Measurements from ENCODE around the gene ZNF117.
"Not testable (repeated sequence)": the region's sequence is repeated elsewhere in the genome, so short reads cannot be mapped to it uniquely, and the experiment has no call there.

ZNF117 gene

DNA sequence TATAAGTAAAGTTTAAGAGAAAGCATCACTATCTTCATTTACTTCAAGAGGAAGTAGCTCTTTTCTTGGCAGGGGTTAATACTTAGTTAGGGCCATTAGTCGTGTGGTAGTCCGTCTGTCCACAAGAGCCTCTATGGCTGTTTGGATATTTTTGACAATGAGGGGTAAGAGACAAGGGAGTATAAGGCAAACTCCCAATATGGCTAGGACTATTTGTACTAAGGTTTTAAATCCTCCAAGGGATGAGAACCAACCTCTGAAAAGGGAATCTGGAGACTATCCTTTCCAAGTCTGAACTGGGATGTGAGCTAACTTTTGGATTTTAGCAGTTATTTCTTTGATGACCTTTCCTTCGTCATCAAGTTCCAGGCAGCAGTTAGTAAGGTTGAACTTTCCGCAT is at the start of gene ZNF117:
Gene ZNF117 (minus strand): TSS at position 101 of the 400 bp plus-strand sequence.
- no peak for DNase-seq

DNA sequence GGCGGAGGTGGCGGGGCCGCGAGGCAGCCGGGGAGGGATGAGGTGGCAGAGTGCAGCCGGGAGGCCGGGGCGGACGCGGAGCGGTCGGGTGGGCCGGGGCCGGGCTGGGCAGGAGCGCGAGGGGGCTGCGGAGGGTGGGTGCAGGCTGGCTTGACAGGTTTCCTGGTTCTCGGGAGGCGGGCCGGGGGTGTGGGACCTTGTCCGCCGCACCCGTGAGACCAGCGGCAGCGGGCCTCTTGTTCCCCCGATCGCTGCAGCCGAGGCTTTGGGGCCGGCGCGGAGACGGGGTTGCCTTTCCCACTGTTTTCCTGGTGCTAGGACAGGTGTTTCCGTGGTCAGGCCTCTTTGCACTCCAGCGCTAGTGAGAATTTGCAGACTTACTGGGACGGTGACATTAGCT is 47.9 kb upstream of the ZNF117 start:
- DNase-seq: peak; percentile 57

DNA sequence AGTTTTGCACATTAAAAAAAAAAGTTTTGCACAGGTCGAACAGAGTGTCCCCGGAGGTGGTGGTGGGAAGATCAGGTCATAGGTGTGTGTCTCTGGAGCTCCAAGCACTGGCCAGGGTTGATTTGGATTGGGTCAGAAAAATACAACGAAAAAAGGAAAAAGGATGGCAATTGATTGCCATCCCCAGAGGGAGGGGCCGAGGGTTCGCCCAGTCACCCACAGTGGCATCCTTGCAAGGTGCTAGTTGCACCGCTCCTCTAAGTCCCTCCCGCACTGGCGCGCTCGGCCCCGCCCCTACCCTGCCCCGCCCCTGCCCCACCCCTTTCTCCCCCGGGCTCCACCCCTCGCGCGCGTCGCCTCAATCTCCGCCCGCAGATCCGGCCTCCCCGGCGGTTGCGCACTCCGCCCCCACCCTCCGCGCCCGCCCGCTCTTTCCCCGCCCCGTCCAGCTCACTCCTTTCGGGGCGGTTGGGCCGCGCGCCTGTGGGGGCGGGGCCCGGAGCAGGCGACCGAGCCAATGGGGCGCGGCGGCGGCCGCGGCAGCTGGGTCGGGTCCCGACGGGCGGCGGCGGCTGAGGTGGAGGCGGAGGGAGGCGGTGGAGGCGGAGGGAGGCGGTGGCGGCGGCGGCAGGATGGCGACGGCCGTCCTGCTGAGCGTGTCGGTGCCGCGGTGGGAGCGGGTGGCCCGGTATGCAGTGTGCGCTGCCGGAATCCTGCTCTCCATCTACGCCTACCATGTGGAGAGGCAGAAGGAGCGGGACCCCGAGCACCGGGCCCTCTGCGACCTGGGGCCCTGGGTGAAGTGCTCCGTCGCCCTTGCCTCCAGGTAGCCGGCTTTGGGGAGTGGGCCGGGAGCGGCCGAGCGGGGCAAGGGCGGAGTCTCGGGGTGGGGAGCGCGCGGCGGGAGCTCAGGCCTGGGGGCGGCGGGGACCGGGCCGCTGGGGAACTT is 47.2 kb upstream of the ZNF117 start:
- peak; percentile 97 for DNase-seq

DNA sequence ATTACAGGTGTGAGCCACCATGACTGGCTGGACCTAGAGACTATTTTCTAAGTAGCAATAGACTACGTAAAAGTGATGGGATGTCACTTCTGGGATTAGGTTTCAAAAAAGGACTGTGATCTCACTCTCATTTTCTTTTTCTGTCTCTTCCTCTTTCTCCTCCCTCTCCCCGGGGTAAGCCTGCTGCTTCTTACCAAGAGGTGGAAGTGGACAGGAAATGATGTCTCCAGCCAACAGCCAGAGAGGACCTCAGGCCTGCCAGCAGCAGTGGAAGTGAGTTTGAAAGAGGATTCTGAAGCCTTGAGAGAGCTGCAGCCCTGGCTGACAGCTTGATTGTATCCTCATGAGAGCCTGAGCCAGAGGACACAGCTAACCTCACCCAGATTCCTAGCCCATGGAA is 45.7 kb upstream of the ZNF117 start:
- DNase-seq: not testable (repeated sequence)

DNA sequence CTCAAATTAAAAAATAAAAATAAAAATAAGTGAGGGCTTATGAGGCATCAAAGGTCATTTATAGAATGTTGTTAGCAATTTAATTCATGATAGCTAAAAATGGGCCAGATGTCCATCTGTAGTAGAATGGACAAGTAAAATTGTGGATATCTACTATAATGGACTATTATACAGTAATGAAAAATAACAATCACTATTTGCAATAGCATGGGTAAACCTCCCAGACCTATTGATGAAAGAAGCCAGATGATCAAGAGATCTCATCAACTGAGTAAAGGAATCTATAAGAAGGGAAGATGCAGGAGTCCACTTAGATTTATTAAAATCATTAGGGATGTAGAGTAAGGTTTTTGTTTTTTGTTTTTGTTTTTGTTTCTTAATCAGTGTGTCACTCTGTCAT is 44.6 kb upstream of the ZNF117 start:
- DNase-seq: not testable (repeated sequence)

DNA sequence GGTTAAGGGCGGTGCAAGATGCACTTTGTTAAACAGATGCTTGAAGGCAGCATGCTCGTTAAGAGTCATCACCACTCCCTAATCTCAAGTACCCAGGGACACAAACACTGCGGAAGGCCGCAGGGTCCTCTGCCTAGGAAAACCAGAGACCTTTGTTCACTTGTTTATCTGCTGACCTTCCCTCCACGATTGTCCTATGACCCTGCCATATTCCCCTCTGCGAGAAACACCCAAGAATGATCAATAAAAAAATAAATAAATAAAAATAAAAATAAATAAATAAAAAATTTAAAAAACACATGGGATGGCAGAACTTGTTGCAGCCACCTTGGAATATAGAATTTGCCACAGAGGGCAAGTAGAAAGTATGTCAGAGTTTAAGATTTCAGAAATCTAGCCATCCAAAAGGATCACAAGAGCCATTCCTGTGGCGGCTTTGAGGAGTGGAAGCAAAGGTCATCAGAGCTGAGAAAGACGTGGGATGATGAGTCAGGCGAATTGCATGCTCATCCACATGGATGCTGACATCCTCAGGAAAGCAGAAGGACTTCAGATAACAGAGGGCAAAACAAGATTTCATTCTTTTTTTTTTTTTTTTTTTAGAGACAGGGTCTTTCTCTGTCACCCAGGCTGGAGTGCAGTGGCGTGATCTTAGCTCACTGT is 43.4 kb upstream of the ZNF117 start:
- DNase-seq: not testable (repeated sequence)

DNA sequence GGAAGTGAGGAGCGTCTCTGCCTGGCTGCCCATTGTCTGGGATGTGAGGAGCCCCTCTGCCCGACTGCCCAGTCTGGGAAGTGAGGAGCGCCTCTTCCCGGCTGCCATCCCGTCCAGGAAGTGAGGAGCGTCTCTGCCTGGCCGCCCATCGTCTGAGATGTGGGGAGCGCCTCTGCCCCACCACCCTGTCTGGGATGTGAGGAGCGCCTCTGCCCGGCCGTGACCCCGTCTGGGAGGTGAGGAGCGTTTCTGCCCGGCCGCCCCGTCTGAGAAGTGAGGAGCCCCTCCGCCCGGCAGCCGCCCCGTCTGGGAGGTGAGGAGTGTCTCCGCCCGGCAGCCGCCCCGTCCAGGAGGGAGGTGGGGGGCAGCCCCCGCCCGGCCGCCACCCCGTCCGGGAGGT is 42.6 kb upstream of the ZNF117 start:
- not testable (repeated sequence) for DNase-seq

DNA sequence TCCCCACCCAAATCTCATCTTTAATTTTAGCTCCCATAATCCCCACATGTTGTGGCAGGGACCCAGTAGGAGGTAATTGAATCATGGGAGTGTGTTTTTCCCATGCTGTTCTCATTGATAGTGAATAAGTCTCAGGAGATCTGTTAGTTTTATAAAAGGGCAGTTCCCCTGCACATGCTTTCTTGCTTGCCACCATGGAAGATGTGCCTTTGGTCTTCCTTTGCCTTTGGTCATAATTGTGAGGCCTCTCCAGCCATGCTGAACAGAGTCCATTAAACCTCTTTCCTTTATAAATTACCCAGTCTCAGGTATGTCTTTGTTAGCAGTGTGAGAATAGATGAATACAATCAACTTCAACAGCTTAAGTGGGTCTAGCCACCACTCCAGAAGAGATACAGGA is 34.2 kb upstream of the ZNF117 start:
- not testable (repeated sequence) for DNase-seq

DNA sequence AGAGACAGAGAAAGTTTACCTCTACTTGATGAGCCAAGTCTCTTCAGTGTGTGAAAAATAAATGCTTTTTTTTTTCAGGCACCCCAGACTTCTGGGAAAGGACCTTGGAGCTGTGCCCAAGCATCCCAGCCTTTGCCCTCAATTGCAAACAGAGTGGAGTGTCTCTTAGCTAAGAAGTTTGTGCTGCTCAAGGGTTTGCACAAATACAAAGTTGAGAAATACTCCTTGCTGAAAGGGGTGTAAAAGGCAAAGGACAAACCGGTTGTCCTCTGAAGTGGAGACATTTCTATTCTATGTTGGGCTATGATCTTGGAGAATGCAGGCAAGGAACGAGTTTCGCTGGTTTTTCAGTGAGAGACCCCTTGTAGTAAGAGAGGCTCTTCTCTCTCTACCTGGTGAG is 30.1 kb upstream of the ZNF117 start:
- not testable (repeated sequence) for DNase-seq

DNA sequence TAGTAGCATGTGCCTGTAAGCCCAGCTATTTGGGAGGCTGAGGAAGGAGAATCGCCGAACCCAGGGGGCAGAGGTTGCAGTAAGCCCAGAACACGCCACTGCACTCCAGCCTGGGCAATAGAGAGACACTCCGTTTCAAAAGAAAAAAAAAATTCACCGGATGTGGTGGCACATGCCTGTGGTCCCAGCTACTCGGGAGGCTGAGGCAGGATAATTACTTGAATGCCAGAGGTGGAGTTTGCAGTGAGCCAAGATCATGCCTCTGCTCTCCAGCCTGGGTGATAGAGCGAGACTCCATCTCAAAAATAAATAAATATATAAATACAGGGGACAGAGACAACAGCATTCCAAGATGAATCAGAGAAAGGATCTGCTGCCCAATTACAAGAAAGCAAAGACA is 19.0 kb upstream of the ZNF117 start:
- DNase-seq: not testable (repeated sequence)

DNA sequence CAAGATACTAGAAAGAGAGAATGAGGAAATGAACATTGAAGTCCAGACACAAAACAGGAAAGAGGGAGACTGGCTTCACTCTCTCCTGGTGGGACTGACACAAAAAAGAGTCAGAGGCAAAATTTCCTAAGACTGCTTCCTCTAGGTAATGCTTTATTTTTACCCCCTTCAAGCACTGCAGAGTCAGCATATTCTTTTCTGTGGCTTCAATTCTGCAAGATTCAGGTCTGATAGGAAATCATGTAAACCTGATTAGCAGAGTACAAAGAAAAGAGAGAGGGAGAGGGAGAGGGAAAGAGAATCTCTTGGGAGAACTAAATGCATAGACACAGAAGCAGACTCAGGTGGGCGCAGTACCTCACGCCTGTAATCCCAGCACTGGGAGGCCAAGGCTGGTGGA is 18.6 kb upstream of the ZNF117 start:
- DNase-seq: not testable (repeated sequence)

DNA sequence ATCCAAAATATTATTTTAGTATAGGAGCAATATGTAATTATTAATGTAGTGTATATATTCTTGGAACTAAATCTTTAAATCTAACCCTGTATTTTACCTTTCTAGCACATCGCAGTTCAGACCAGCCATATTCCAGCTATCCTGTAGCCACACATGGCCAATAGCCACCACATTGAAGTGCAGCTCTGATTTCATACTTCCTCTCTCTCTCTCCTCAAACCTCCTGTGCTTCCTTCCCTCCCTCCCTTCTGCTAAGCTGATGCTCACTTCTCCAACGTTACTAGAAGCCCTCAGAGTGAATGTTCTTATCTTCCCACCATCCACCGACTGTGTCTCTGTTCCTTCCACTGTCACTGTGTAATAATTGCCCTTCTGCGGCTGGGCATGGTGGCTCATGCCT is 16.2 kb upstream of the ZNF117 start:
- DNase-seq: not testable (repeated sequence)

DNA sequence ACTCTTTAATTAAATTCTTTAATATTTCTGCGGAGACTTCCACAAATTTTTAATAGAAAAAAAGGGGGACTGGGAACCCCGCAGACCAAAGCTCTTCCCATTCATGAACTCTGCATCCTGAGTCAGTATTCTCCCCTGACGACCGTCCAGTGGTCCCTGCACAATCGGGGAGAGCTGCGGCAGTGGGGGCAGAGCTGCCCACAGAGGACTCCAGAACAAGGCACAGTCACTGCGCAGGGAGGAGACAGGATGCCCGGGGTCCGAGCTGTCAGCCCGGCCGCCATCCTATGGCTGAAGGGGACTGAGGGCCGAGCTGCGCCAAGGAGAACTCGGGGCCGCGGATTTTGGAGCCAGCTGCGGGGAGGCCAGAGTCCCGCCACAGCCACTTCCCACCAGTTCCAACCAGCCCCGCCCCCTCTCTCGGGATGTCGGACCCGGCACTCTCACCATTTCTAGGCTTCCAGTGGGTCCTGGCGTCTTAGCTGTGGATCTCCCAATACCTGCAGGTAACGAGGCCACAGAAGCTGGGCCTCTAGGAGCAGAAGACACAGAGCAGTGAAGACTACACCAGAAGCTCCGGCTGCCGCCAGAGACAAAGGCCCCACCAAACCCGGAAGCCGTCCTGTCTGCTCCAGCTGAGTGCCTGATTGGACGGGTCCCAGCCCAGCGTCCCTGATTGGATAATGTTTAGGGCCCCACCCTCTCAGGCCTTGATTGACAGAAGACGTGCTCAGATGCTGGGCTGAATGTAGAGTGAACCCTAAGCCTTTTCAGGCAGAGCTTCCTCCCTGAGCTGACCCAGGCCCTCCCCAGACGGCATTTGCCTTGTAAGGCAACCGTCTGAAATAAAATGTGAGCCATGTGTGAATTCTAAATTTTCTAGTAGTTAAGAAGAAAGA is 15.5 kb upstream of the ZNF117 start, which contains the start of gene ERV3-1:
Gene ERV3-1 (minus strand): TSS at position 594 of the 899 bp plus-strand sequence. CDS start 13,661 bp downstream, outside the sequence.
- DNase-seq: peak; percentile 97

DNA sequence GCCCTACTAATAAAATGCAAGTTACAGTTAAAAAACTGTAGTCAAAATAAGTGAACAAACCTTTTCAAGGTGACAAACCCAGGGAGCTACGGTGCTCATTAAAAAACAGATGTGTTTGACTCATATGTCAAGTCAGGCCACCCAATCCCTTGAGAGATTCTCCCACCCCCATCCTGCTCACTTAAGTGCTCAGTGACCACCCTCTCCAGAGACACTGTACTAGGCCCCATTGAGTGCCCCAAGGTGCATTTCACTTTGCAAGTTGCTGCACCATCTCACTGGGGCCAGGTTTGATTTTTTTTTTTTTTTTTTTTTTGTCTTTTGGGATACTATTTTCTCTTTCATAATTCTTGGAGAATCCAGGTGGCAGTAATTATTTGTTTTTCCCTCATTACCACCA is 13.7 kb upstream of the ZNF117 start:
- no peak for DNase-seq

DNA sequence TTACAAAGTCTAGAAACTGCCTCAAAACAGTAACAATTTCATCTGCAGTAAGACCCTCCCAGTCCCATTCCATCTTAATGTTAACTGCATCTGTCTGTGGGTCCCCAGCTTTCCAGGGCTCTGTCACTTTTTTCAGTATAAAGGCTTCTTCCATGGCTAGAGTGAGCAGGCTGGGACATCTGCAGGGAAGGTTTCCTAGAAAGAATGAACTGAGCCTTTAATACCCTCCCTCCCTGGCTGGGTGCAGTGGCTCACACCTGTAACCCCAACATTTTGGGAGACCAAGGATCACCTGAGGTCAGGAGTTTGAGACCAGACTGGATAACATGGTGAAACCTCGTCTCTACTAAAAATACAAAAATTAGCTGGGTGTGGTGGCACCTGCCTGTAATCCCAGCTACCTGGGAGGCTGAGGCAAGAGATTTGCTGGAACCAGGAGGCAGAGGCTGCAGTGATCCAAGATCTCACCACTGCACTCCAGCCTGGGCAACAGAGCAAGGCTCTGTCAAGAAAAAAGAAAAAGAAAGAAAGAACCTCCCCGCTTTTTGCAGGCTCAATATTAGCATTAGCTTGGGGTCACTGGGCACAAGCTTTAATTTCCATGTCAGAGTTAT is 12.2 kb upstream of the ZNF117 start:
- DNase-seq: no peak

DNA sequence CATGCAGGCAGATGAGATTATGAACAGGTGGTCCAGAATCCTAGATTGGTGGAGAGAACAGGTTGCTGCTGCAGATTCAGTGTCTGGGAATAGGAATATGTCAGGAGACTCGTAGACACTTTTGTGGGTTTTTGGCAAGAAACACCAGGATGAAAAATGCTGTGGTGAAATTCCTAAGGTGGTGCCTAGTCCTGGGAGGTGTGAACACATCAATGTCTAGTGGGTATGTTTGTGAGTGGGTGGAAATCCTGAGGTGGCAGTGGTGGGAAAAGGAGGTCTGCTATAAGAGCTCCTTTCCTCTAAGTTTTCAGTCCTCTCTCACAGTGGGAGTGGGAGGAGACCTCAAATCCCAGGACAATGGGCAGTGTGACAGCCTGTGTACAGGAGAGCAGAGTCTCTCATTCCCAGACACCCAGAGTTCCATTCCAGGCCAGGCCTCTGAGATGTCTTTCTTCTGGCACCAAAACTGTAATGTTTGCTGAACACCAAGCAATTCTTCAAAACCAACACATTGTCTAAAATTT is 10.5 kb upstream of the ZNF117 start:
- DNase-seq: no peak

DNA sequence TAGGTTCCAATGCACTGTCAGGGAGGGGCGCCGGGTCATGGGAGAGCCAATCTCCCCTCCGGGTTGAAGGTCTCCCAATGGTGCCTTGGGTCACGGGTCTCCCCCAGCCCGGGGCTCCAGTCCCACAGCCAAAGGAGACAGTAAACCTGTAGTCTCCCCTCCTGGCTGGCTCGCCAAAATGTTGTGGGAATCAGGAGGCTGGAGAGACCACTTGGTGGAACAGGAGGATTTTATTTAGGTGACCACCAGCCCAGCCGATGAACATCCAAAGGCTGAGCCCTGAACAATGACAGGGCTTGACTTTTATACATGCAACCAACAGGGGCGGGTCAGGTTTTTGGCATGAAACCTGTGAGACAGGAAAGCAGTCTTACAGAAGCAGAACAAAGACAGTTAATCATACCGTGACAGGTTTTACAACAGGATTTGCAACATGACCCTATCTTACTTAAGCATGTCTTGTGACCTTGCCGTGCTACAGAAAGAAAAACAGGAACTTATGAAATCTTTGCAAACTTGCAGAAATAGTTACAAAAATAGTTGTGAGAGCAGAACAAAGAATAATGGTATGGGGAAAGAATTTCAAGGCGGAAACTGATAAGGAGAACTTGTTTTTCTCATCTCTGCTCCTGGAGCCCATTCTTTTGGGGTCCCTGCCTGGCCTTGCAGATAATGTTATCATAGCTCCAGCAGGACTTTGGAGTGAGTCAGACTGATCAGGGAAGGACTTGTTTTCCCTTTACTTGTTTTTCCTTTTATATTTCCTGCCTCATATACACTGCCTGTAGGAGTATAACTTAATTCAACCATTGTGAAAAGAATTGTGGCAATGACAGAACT is 8.5 kb upstream of the ZNF117 start:
- DNase-seq: no peak

DNA sequence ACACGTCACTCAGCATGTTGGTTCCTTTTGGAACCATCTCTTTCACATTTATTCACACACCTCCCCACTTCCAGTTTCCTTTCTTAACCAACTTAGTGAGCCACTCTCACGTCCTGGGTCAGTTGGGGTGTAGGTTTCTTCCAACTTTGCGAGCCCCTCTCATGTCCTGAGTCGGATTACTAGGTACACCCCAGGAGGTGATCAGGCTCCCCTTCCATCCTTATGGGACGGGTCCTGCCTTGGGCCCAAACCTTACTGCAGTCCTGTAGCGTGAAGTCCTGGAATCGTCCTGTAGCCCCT is 8.0 kb upstream of the ZNF117 start:
- DNase-seq: no peak

DNA sequence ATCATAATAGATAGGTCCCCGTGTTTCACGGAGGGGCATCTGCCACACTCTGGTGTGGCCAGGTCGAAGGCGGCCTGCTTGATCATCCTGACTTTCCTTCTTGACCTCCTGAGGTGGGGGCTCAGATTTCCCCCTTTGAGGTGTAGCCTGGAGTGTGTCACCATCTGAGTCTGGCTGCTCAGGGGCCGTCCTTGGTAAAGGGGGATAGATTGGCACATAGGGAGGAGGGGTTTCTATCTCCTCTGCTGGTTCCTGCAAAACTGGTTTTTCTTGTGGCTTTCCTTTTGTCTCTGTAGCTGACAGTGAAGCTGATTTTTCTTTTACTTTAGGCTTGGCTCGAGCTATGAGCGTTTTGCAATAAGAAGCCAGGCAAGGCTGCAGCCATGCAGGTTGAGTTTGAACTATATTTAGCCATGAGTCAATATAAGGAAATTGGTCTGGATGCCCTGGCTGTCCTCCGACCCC is 7.1 kb upstream of the ZNF117 start:
- no peak for DNase-seq

DNA sequence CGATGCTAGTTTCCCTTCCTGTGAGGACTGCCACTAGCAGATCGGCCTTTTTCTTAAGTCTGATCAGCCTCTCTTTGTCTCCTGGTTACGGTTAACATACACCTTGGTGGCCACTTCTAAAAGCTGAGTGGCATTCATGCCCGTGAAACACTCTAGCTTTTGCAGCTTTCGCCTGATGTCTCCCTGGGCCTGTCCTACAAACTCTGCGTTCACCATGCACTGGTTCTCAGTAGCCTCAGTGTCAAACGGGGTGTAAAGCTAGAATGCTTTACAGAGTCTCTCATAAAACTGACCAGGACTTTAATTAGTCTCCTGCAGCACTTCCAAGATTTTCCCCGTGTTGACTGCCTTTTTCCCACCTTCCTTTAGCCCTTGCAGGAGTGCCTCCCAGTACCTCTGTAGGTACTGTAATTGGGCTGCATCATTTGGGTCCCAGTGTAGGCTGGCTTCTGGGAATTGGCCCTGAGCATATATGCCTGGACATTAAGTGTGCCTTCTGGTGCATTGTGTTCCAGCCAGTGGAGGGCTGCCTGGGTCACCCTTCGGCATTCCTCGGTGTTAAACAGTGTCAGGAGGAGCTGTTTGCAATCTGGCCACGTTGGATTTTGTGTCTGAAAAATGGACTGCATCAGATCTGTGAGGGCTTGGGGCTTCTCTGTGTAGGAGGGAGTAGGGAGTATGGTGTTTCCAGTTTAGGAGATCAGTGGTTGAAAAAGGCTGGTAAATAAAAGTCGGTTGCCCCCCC is 6.5 kb upstream of the ZNF117 start:
- no peak for DNase-seq

DNA sequence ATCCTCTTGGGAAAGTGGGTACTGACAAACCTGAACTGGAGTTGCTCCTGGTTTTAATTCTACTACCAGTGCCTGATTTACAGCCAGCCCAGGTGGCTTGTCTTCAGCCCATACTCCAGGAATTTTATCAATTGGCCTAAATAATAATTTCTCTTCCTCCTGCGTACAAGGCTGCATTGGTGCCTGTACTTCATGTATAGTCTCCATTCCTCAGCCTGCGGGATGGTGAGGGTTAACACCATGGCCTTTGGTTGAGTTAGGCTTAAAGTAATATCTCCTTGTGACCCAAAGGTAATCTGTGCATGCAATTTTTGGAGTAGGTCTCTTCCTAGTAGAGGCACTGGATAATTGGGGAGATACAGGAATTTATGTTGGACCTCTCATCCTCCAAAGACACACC is 5.5 kb upstream of the ZNF117 start:
- DNase-seq: no peak

Data from left hindlimb (tissue), 1 donor.